Mesendoderm (in vitro differentiated cells): Measurements from ENCODE around the gene RASD1.
"Not testable (repeated sequence)": the region's sequence is repeated elsewhere in the genome, so short reads cannot be mapped to it uniquely, and the experiment has no call there.

Experiments used
- DNase-seq: peaks from one replicate; pipeline ENCODE4 v3.0.0; 2013
- H2AK5ac ChIP-seq: 2 replicates; pipeline ENCODE4 v1.6.1; 2013; ENCODE audit warnings: low read length, inconsistent platforms
- H2BK120ac ChIP-seq: 2 replicates; pipeline ENCODE4 v1.6.1; 2013; ENCODE audit warnings: low read depth, mild to moderate bottlenecking, low read length, moderate library complexity, mixed read lengths
- H2BK15ac ChIP-seq: replicated peaks from 2 replicates; pipeline ENCODE4 v1.6.1; 2013; ENCODE audit warnings: low read depth, mild to moderate bottlenecking, moderate library complexity
- H2BK5ac ChIP-seq: 2 replicates; pipeline ENCODE4 v1.6.1; 2013; ENCODE audit warnings: low read length, inconsistent platforms
- H3K18ac ChIP-seq: 2 replicates; pipeline ENCODE4 v1.6.1; 2013; ENCODE audit warnings: mild to moderate bottlenecking, low read length, mixed read lengths
- H3K23ac ChIP-seq: one replicate; pipeline ENCODE4 v1.6.1; 2013; ENCODE audit warnings: low read length
- H3K27ac ChIP-seq: 2 replicates; pipeline ENCODE4 v1.5.1; 2013; ENCODE audit warnings: low read depth, mild to moderate bottlenecking, inconsistent platforms, low read length, moderate library complexity
- H3K27me3 ChIP-seq: 2 replicates; pipeline ENCODE4 v1.6.1; 2013; ENCODE audit warnings: low read length, control low read depth, mild to moderate bottlenecking, inconsistent platforms; ENCODE audit not compliant: insufficient read depth, poor library complexity
- H3K36me3 ChIP-seq: 2 replicates; pipeline ENCODE4 v1.6.1; 2013; ENCODE audit warnings: low read length, inconsistent platforms; ENCODE audit not compliant: control insufficient read depth, insufficient read depth
- H3K4ac ChIP-seq: one replicate; pipeline ENCODE4 v1.6.1; 2013; ENCODE audit warnings: low read depth, mild to moderate bottlenecking, low read length, moderate library complexity
- H3K4me1 ChIP-seq: 2 replicates; pipeline ENCODE4 v1.6.1; 2013; ENCODE audit warnings: low read depth, low read length, inconsistent platforms; ENCODE audit not compliant: control insufficient read depth
- H3K4me2 ChIP-seq: 2 replicates; pipeline ENCODE4 v1.6.1; 2013; ENCODE audit warnings: low read length
- H3K4me3 ChIP-seq: 2 replicates; pipeline ENCODE4 v1.5.1; 2013; ENCODE audit warnings: mild to moderate bottlenecking, low read length
- H3K56ac ChIP-seq: one replicate; pipeline ENCODE4 v1.6.1; 2013; ENCODE audit warnings: low read length
- H3K79me1 ChIP-seq: 2 replicates; pipeline ENCODE4 v1.6.1; 2013; ENCODE audit warnings: low read length, inconsistent platforms
- H3K79me2 ChIP-seq: 2 replicates; pipeline ENCODE4 v1.6.1; 2013; ENCODE audit warnings: mild to moderate bottlenecking, low read length; ENCODE audit not compliant: control insufficient read depth, insufficient read depth
- H3K9ac ChIP-seq: 2 replicates; pipeline ENCODE4 v1.6.1; 2013; ENCODE audit warnings: low read length, inconsistent platforms
- H4K5ac ChIP-seq: one replicate; pipeline ENCODE4 v1.6.1; 2013; ENCODE audit warnings: low read length
- H4K8ac ChIP-seq: one replicate; pipeline ENCODE4 v1.6.1; 2013; ENCODE audit warnings: low read depth, mild to moderate bottlenecking, control low read depth, low read length, moderate library complexity
- WGBS: extraction: QIAGEN DNeasy Blood & Tissue Kit; methylation state at CpG from one replicate; pipeline ENCODE4 v1.1.7; 2013; ENCODE audit warnings: low lambda C conversion rate, missing lambda C conversion rate; ENCODE audit not compliant: insufficient coverage; ENCODE audit errors: extremely low coverage; 5-methylcytosine and 5-hydroxymethylcytosine counted together

Gene RASD1

DNA sequence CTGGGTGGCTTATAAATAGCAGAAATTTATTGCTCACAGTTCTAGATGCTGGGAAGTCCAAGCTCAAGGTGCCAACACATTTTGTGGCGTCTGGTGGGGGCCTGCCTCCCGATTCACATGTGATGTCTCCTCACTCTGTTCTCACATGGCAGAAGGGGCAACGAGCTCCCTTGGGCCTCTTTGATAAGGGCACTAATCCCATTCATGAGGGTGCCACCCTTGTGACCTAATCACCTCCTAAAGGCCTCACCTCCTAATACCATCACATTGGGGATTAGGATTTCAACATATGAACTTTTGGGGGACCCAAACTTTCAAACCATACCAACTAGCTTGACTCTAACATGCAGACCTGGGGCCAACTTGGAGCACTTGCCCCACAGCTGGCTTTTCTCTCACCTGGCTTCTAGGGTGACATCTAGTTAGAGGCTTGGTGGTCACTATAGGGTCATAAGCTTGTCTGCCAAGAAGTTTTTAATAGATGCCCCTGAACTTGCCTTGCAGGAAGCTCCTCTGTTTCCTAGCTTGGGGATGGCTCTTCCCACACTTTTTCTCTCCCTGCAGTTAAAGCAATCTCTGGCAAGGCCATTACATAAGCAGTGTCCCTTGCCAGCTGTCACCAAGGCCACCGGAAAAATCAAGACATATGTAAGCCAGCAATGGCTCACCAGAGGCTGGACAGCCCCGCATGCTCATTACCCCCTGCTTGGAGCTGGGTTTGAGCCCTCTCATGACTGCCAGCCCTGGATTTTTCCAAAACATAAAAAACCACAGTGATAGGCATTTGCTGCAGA is 27.8 kb downstream of the RASD1 start:
- H2BK15ac ChIP-seq = no peak overlapping the region
- no peak overlapping the region for H3K23ac ChIP-seq
- no peak overlapping the region for H3K56ac ChIP-seq
- H3K27ac ChIP-seq = no peak overlapping the region
- no peak overlapping the region for H3K18ac ChIP-seq
- no peak overlapping the region for H4K8ac ChIP-seq
- H2BK5ac ChIP-seq = no peak overlapping the region
- H3K79me1 ChIP-seq = no peaks in the 10 kb centered on the region
- H3K79me2 ChIP-seq = no peaks in the 10 kb centered on the region
- H3K4ac ChIP-seq = no peak overlapping the region
- H4K5ac ChIP-seq = no peak overlapping the region
- DNase-seq = no peak
- no peaks in the 10 kb centered on the region for H3K36me3 ChIP-seq
- no peaks in the 10 kb centered on the region for H3K27me3 ChIP-seq
- no CpG with 5 or more reads among the region's 5 CpGs for WGBS
- no peak overlapping the region for H3K4me2 ChIP-seq
- no peak overlapping the region for H2AK5ac ChIP-seq
- H3K4me1 ChIP-seq = no peaks in the 10 kb centered on the region
- H3K4me3 ChIP-seq = no peak overlapping the region
- no peak overlapping the region for H3K9ac ChIP-seq
- no peak overlapping the region for H2BK120ac ChIP-seq

DNA sequence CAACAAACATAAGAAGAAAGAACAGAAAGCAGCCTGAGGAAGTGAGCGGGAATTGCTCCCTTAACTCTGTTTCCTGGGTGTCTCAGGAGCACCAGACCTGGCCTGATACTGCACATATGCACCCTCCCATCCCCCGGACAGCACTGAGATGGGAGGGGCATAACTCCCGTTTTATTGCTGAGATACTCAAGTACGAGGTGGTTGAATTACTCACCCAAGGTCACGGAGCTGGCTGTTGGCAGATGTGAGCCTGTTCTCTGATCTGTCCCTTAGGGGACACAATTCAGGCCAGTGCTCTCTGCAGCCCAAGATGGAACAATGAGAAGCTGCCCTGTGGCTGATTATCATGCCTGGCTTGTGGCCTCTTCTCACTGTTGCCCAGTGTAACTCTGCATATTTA is 28.5 kb downstream of the RASD1 start:
- WGBS = no CpG with 5 or more reads among the region's 5 CpGs
- Histone ChIP-seq H3K4me3 (no peak overlapping the region), H3K56ac (no peak overlapping the region), H3K79me1 (no peaks in the 10 kb centered on the region), H4K5ac (no peak overlapping the region), H3K4me1 (no peaks in the 10 kb centered on the region), H3K9ac (no peak overlapping the region), H2BK15ac (no peak overlapping the region), H3K79me2 (no peaks in the 10 kb centered on the region), H4K8ac (no peak overlapping the region), H3K23ac (no peak overlapping the region), H3K4ac (no peak overlapping the region), H3K18ac (no peak overlapping the region), H2AK5ac (no peak overlapping the region), H3K36me3 (no peaks in the 10 kb centered on the region), H3K27ac (no peak overlapping the region), H3K27me3 (no peaks in the 10 kb centered on the region), H2BK5ac (no peak overlapping the region), H2BK120ac (no peak overlapping the region), H3K4me2 (no peak overlapping the region)
- DNase-seq = no peak

DNA sequence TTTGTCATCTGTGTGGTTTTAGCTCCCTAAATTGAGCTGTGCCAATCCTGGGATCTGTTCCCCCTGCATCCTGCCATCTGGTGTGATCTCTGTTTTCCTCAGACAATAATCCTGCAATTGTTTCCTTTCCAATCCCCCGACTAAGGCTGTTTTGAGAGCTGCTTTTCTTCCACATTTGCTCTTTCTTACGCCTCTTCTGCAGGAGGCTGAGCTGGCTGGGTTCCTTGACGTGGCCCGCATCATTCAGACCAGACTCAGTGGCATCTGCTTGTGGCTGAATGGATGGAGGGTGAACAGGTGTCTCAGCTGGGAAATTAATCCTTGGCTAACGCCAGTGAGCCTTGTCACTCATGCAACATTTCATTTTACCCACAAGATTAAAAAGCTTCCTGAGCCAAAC is 29.2 kb downstream of the RASD1 start:
- no peak overlapping the region for H3K4ac ChIP-seq
- H3K79me2 ChIP-seq = no peaks in the 10 kb centered on the region
- H3K27me3 ChIP-seq = no peaks in the 10 kb centered on the region
- no peaks in the 10 kb centered on the region for H3K4me1 ChIP-seq
- H3K18ac ChIP-seq = no peak overlapping the region
- no peak overlapping the region for H4K5ac ChIP-seq
- no peak overlapping the region for H3K4me2 ChIP-seq
- no peak for DNase-seq
- H2BK15ac ChIP-seq = no peak overlapping the region
- H3K36me3 ChIP-seq = no peaks in the 10 kb centered on the region
- no peak overlapping the region for H2AK5ac ChIP-seq
- no peak overlapping the region for H3K27ac ChIP-seq
- no peak overlapping the region for H2BK120ac ChIP-seq
- no peak overlapping the region for H3K4me3 ChIP-seq
- H3K23ac ChIP-seq = no peak overlapping the region
- H2BK5ac ChIP-seq = no peak overlapping the region
- no peak overlapping the region for H3K56ac ChIP-seq
- no peak overlapping the region for H3K9ac ChIP-seq
- no CpG with 5 or more reads among the region's 5 CpGs for WGBS
- no peaks in the 10 kb centered on the region for H3K79me1 ChIP-seq
- H4K8ac ChIP-seq = no peak overlapping the region

DNA sequence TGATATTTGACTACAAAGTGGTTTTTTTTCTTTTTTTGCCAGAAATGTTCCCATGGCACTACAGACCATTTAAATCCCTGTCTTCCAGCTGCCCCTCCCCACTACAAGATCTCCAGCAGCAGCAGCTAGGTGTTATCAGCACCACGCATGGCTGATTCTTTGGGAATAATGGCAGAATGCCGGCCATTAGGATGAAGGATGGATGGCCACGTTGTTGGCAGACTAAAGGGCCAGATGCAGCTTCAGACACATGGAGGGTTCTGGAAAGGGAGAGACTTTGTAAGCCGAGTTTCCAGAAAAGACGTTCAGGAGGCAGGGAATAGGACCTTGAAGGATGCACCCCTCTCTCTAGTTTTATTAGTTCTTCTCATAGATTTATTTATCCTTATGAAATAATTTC is 29.7 kb downstream of the RASD1 start:
- Histone ChIP-seq H3K18ac (no peak overlapping the region), H4K5ac (no peak overlapping the region), H3K79me2 (no peaks in the 10 kb centered on the region), H3K23ac (no peak overlapping the region), H3K4me2 (no peak overlapping the region), H3K4me1 (no peaks in the 10 kb centered on the region), H3K9ac (no peak overlapping the region), H3K56ac (no peak overlapping the region), H2BK5ac (no peak overlapping the region), H4K8ac (no peak overlapping the region), H2BK15ac (no peak overlapping the region), H3K79me1 (no peaks in the 10 kb centered on the region), H3K36me3 (no peaks in the 10 kb centered on the region), H2BK120ac (no peak overlapping the region), H3K4ac (no peak overlapping the region), H3K4me3 (no peak overlapping the region), H2AK5ac (no peak overlapping the region), H3K27ac (no peak overlapping the region), H3K27me3 (no peaks in the 10 kb centered on the region)
- WGBS = no CpG with 5 or more reads among the region's 5 CpGs
- DNase-seq = no peak

DNA sequence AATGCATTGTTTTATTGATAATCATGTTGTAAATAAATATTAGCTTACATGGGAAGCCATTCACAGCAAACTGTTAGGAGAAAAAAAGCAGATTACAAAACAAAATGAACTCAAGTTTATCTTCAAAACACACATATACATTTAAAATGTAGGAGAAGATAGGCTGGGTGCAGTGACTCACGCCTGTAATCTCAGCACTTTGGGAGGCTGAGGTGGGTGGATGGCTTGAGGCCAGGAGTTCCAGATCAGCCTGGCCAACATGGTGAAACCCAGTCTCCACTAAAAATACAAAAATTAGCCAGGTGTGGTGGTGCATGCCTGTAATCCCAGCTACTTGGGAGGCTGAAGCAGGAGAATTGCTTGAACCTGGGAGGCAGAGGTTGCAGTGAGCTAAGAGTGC is 30.3 kb downstream of the RASD1 start:
- not testable (repeated sequence) for H3K79me2 ChIP-seq, H4K8ac ChIP-seq, H3K9ac ChIP-seq, H3K4me1 ChIP-seq, H2BK5ac ChIP-seq, H3K4ac ChIP-seq, H3K79me1 ChIP-seq, H3K18ac ChIP-seq, H2BK15ac ChIP-seq, H3K27me3 ChIP-seq, H2BK120ac ChIP-seq, H3K4me2 ChIP-seq, DNase-seq, H4K5ac ChIP-seq, H3K56ac ChIP-seq, H3K23ac ChIP-seq, H3K27ac ChIP-seq, H3K4me3 ChIP-seq, H3K36me3 ChIP-seq, H2AK5ac ChIP-seq
- WGBS = no CpG with 5 or more reads among the region's 1 CpG

DNA sequence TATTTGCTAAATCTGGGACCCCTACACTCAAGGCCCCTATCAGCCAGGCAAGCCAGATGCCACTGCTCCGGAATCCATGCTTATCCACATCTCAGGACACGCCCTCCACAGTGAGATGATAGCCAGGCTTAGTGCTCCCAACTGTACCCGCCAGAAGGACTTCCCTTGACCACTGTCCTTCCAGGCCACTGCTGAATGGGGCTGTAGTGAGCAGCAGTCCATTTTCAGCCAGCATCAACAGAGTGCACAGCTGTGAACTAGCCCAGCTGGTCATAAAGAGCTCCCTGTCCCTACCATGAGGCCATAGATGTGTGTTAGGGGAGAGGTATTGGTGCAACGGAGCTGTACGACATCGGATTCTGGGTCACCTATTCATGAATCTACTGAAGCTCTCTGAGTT is 32.4 kb downstream of the RASD1 start:
- no peaks in the 10 kb centered on the region for H3K79me2 ChIP-seq
- H3K27me3 ChIP-seq = no peaks in the 10 kb centered on the region
- no peak overlapping the region for H2BK15ac ChIP-seq
- H3K18ac ChIP-seq = no peak overlapping the region
- H3K4me2 ChIP-seq = no peak overlapping the region
- no peak overlapping the region for H3K27ac ChIP-seq
- H3K56ac ChIP-seq = no peak overlapping the region
- H3K4me3 ChIP-seq = no peak overlapping the region
- no peak overlapping the region for H2AK5ac ChIP-seq
- H2BK120ac ChIP-seq = no peak overlapping the region
- H3K9ac ChIP-seq = no peak overlapping the region
- no peaks in the 10 kb centered on the region for H3K36me3 ChIP-seq
- no peak for DNase-seq
- H3K4me1 ChIP-seq = no peaks in the 10 kb centered on the region
- H2BK5ac ChIP-seq = no peak overlapping the region
- no peaks in the 10 kb centered on the region for H3K79me1 ChIP-seq
- no peak overlapping the region for H3K23ac ChIP-seq
- no CpG with 5 or more reads among the region's 6 CpGs for WGBS
- no peak overlapping the region for H3K4ac ChIP-seq
- H4K5ac ChIP-seq = no peak overlapping the region
- no peak overlapping the region for H4K8ac ChIP-seq
